HTERT RPE-1 (cell line): ENCODE data around the gene CPNE8.
"Not testable (repeated sequence)": the region's sequence is repeated elsewhere in the genome, so short reads cannot be mapped to it uniquely, and the experiment has no call there.

Experiments used
- in situ Hi-C: fragments of 300-500 bp; cut with MboI; formaldehyde crosslinking; loops from 4 replicates; pipeline ENCODE4 v1.14.3; 2020; ENCODE audit warnings: low sequenced_read_pairs

Gene CPNE8

DNA sequence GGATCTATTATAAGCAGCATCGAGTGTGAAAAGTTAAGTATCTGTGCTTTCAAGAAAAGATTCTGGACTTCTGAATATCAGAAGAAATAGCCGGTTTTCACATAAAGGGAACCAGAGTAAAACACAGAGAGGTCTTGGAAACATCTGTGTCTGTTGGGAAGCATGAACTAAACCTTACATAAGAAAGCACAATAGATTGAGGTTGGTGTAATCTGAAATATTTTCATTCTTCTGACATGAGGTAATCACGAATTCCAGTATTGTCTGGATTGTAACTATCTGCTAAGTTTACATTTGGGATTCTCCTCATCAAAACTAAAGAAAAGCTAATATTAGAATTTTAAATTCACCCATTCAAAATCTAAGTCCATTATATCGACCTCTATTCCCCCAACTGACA lies 161.3 kb downstream of the CPNE8 start:
- in situ Hi-C loops: no loop called here

DNA sequence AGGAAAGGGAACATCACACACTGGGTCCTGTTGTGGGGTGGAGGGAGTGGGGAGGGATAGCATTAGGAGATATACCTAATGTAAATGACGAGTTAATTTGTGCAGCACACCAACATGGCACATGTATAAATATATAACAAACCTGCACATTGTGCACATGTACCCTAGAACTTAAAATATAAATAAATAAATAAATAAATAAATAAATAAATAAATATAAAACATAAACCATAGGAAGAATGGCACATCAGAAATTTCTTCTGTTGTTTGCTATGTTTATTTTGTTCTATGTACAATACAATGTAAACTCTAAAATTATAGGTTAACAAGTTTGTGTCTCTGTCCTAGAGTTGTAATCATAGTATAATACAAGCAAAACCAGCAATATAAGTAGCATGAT lies 162.9 kb downstream of the CPNE8 start:
- in situ Hi-C loops: not testable (repeated sequence)

DNA sequence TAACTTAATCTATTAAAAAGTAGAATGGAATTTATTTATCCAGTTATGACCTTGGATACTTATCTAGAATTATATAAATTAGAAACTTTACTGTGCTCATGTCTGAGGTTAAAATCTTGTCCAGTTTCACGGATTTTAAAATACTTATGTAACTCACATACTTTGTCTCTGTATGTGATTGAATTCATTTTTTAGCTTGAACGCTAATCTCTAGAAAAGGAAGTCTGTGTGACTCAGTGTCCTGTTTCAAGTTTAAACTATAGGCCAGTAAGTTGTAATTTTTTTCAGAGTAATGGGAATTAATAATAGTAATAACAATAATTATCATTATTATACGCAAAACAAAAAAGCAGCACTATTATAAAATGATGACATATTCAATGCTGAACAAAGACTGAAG lies 168.6 kb downstream of the CPNE8 start:
- in situ Hi-C loops: no loop called here

DNA sequence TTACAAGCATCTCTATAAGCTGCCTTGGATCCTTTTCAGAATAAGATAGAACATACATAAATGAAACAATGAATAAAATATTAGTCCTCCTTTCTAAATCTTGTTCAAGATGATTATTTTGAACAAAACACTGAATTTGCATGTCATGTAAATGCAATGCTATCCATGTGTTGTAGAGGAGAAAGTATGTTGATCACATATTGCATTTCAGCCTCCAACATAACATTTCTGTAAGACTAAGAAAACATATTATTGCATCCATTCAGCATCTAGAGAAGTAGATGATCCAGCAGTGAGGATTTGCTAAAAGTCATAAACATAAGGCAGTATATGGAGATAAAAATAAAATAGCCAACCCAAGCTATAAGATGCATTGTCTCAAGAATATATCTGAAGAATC lies 172.6 kb downstream of the CPNE8 start:
- in situ Hi-C loops: no loop called here

DNA sequence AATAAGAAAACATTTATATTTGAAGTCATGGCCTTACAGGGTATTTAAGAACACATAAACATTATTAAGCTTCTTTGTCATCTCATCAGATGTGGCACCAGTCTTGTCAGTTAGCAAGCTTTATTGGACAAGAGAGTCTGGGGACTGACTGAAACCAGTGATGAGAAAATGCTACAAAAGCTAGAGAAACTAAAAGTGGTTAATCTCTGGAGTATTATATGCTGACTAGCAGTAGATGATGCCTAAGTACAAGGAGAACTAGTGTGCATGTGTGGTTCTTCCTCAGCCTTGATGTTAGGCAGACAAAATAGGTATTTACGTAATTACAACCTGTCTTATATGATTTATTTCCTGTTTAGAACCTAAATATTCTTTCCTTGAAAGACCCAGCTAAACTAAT lies 176.5 kb downstream of the CPNE8 start:
- in situ Hi-C loops: no loop called here

DNA sequence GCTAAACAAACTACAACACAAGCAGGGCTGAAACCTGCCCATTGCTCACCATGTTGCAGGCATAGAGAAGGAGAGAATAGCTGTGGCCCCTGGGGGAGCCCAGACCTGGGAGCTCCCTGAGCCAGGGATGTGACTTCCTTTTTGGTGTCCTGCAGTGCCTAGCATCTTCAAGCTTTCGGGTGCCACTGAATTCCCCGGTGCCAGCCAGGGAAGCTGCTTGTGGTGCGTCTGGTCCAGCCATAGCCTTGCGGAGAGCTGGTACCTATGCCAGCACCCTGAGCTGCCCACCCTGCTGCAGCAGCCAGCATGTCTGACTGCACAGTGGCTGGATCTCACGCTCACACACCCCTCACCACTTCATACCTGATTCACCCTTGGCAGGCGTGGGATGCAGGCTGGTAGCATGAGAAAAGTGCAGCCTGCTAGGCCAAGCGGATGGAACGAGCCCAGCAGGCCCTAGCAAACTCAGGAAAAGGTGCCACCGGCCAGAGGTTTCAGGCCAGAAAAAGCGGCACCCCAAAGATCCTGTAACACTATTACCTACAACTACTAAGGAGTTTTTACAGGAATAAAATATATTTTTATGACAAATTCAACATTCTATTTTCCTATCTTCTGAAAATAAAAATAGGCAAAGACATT lies 183.7 kb downstream of the CPNE8 start:
- in situ Hi-C loops: no loop called here

DNA sequence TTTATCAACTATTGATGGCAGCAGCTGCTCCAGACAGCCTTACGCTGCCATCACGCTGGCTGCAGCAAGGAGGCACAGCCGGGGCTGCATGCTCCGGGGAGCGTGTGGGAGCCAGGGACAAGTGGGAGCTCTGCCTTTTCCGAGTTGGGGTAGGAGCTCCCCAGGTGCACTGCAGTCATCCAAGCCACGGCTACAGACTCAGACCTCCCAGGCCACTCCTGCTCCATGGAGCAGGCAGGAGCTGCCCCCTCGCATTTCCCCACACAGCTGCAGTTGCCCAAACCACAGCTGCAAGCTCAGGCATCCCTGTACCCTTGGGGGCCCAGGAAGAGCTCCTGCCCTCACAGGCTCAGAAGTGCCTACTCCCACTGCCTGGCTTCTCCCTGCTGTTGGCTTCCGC lies 184.7 kb downstream of the CPNE8 start:
- in situ Hi-C loops: no loop called here

DNA sequence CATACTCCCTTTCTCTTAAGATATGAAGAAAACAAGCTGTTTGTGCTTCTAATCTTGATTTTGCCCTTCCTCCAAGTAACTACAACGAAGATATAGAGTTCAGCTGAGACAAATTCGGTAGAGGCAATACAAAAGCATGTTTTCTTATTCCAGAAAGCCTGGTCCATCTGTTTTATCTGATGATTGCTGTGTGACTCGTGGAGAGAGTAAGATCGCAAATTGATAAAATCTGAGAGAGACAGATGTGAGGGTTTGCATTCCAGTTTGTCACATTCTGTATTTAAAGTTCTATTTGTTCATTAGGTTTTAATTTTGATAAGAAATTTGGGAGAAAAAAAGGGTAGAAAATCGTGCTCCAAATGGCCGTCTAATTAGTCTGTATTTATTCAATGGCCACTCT lies 192.1 kb downstream of the CPNE8 start:
- in situ Hi-C loops: no loop called here

DNA sequence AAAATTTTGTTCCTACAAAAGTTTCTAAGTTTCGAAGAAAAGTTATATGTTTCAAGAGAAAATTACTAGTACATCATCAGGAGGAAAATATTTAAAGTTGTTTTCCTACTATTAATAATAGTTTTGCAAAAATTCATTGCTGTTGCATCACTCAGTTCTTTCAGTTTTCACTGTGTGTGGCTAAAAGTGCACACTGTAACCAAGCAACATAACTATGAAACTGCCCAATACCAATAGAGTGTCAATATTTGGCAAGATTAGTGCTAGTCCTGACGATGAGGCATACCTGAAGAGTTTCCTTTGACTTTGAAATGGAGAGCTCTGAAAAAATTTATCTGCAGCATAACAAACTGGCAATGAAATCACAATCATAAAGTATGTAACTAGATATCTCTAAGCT lies 194.3 kb downstream of the CPNE8 start:
- in situ Hi-C loops: no loop called here

DNA sequence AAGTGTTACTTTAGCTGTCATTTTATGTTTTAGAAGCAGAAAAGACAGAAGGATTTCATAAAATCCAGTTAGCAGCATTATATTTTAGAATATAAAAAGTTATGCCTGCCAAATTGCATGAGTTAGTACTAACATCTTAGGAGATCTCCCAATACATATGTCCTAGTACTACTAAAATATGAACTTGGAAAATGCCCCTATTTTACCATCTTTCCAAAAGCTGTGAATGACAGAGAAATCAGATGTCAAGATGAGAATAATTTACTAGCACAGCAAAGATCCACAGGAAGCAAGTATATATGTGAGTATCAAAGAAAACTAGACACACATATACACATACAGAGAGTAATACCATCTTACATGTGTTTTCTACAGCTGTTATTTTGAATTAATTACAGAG lies 196.9 kb downstream of the CPNE8 start:
- in situ Hi-C loops: no loop called here

DNA sequence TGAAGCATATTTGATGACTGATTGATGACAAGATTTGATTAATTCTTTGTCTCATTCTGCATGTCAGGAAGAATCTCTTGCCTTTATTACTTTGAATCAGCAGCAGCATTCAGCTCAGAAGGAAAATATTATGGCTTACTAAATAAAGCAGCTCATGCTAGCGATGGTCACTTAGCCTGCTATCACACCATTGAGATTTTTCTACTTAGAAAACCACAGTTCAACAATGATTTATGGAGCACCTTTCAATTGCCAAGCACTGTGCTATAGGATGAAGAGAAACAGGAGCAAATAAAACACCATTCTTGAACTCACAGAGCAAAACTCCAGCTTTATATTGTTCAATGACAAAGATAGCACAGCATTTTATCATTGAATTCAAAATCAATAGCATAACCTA lies 197.7 kb downstream of the CPNE8 start:
- in situ Hi-C loops: no loop called here

DNA sequence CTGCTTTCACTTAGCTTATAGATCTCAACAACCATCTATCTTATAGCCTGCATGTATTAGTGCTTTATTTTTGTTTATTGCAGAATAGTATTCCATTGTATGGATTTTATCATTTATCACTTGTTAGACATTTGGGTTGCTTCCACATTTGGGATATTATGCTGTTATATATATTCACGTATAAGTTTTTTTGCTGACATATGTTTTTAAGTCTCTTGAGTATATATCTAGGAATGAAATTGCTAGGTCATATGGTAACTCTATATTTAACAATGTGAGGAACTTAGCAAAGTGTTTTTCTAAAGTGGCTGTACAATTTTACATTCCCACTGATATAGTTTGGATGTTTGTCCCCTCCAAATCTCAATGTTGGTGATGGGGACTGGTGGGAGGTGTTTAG lies 208.1 kb downstream of the CPNE8 start:
- in situ Hi-C loops: no loop called here

DNA sequence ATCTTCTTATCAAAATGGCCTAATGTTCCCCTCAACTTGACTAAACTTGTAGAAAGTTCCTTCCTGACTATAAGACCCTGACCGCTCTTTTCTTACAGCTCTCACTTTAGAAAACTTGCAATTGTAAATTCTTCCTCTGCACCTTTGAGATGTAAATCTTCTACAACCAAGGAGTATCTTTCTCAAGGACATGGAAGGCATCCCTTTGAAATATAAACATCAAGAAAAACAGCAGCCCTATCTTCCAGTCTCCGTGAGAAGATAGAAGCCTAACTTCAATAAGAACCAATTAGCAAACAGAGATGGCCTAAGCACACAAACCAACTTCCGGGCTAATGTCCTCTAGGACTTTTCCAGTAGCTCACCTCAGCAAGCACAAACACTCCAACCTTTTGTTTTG lies 210.3 kb downstream of the CPNE8 start:
- in situ Hi-C loops: no loop called here

DNA sequence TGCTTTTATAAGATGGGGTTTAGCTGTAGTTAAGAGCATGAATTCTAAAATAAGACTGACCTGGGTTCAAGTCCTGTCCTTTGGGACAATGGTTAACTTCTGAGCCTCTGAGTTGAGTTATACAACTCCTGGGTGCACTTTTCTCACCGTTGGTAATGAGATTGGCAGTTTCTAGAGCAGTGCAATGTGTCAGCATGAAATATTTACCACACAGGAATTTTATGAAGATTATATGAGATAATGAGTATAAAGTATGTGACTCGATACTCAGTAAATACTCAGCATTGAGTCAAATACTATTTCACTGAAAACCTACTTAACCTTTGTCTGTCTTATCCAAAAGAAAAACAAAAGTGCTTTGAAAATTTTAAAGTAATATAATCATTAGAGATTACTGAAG lies 214.2 kb downstream of the CPNE8 start:
- in situ Hi-C loops: no loop called here

DNA sequence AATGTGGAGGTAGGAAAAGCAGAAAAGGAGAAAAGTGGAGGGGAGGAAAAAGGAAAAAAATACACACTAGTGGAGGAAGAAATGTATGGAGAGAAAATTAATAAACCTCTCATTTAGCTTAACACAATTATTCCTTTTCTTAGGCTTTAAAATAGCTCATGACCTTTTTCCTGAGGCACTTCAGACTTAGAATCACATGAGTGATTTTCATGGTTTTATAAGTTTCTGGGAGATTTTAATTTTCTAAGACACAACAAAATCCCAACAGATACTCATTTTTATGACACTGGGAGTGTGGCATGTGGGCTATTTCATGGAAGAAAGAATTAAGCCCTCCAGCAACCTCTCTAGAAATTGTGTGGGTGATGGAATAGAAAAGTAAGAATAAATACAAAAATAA lies 214.7 kb downstream of the CPNE8 start:
- in situ Hi-C loops: no loop called here

DNA sequence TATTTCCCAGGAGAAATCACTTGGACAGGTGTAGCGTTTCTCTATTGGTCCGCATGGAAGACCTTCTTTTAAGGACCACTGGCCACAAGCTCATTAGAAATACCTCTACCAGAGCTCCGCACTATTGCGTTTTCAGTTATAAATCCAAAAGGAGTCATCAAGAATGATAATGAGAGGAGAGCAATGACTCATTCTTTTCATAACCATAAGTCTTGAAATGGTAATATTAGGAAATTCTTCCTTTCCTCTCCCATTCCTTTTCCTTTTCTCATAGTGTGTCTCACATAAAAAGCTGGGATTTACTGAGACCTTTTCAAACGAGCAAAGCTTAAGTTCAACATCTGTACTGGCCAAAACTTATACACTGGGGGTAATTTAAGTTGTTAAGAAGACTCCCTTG lies 215.7 kb downstream of the CPNE8 start:
- in situ Hi-C loops: no loop called here

DNA sequence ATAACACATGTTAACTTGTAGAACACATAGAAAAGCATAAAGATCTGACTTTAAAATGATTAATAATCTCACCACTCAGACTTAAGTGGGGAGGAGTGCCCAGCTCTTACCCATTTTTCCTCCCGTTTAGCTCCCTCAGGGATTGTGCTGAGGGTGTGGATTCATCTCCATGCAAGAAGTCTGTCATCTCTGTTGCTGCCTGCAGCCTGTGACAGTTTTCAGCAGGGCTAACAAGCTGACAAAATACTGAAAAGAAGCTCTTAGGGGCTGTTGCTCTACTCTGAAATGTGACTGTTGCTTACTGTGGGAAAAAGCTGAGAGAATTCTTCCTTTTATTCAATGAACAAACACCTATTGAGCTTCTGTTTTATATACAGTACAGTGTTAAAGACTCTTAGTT lies 216.2 kb downstream of the CPNE8 start:
- in situ Hi-C loops: no loop called here

DNA sequence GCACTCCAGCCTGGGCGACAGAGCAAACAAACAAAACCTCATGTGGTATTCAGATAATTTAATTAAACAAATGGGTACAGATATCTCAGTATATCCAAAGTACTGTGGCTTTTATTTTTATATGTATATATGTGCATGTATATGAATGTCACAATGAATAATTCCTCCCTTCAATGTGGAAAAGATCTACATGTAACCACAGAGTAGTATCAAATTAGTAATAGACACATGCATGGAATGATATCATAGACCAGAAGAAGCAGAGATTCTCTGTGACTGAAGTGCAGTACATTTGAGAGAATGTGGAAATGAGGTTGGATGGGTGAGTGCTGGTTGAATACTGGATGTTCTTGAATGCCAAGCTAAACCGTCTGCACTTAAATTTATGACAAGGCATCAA lies 222.9 kb downstream of the CPNE8 start:
- in situ Hi-C loops: no loop called here

DNA sequence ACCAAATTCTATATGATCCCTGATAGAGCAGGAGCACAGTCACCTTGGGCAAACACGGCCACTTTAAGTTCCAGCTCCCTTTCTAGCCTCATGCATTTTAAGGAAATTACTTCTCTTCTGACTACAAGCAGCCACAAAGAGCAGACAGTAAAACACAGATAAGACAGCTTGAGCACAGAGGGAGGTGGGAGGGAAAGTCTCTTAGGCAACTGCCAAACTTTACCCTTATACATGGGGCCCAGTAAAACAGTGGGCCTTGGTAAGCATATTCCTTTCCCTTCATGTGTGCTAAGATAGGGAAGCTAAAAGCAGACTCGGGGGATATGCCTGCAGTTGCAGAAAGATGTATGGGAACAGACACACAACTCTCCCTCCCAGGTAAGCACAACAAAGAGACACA lies 235.9 kb downstream of the CPNE8 start:
- in situ Hi-C loops: no loop called here

DNA sequence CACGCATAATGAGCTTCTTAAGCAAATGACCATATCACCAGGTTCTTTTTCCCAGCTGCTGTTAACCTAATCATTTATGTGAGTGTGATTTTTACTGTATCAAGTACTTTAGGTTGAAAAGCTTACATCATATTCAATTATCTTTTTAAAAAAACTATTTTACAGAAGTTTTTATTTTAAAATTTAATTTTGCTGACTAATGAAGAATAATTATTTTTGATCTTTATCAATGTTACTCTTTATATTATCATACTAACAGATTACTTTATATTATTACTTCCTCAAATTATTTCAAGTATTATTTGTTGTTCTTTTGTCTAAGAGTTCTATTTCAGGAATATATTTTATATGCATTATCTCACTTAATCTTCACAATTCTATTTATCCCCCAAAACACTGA lies 236.3 kb downstream of the CPNE8 start:
- in situ Hi-C loops: no loop called here

DNA sequence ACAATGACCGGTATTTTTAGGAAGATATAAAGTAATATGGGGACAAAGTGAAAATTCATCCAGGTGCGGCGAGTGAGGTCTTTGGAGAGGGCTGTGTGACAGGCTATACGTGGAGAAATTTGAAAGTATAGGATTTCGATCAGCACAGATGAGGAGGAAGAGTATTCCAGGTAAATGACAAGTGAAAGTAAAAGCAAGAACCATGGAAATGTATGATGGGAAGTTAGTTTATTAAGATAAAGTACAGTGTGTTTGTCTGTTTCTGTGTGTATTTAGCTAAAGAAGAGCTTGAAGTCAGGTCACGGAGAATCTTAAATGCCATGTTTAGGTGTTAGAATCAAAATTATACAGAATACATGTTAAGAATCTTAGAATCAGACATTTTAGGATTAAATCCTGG lies 239.0 kb downstream of the CPNE8 start:
- in situ Hi-C loops: no loop called here

DNA sequence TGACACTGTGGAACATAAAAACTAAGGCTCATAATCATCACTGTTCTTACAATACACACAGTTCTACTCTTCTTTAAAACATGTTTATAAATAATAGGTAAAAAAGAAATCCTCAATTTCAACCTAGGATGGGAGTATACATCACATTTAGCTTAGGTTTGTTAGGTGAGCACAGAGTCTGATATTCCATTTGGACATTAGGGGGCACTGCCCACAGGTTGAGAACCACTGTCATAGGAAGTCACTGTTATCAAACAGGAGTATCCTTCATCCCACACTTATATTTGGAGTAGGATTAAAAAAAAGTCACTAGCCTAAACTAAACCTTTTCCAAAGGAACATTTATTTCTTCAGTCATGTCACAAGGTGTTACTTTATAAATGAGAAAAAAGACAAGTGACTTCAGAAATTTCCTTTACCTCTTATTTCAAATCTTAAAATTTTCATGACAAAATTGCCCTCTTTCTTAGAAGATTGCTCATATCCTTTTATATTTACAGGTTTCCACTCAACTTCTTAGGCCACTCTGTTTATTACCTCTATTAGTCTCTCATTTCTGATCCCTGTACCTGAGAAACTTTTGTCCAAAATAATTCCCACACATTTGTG lies 240.6 kb downstream of the CPNE8 start:
- in situ Hi-C loops: no loop called here

DNA sequence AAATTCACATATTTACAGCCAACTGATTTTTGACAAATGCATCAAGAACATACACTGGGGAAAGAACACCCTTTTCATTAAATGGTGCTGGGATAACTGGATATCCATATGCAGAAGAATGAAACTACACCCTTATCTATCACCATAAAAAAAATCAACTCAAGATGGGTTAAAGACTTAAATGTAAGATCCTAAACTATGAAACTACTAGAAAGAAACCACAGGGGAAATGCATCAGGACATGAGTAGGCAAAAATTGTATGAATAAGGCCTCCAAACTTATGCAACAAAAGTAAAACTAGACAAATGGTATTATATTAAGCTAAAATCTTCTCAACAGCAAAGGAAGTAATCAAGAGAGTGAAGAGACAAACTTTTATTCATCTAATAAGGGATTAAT lies 242.6 kb downstream of the CPNE8 start:
- in situ Hi-C loops: no loop called here
